ENCODE results near the gene TRIP6. TPM values are rescaled to one million over a fixed set of nuclear protein-coding genes. Genes with fewer than 3 reads are reported as not detected.

Gene TRIP6
- total and polyA plus RNA-seq, 2 of the 8 experiments (the other 6 are each of a cell fraction or from before 2014, with no cell fraction given): 88.4 to 103 TPM

DNA sequence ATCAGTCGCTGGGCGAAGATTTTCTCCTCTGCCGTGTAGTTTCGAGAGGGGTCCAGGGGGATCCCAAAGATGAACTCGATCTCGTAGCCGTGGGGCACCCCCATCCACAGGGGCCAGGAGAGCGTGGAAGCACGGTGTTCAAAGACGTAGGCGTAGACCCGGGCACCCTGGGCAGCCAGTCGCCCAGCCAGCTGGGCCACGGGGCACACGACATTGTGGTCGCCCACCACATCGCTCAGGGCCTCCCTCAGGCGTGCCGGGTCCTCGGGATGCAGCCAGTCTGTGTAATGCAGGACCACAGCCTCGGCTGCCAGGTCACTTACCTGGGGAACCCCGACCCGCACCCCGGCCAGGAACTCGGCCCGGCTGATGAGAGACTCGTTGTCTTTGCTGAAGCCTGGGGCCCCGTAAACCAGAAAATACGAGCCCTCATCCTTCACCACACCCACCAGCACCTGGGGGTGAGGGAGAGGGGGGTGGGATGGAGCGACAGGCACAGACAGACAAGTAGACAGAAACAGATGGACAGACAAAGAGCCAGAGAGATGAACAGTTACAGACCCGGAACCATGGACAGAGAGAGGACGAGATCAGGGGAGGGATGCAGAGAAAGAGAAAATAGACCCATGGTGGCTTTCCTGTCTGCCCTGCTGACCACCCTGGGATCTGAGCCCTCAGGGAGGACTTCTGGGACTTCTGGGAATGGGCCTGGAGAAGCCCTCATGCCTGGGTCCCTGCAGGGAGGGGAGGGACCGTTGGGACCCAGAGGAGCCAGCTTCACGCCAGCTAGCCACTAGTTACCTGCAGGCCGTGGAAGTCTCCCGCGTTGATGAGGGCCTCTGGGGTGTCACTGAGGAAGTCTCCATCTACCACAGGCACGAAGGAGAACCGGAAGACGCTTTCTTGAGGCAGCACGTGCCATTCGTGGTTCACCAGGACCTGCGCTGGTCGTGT is 25.5 kb downstream of the TRIP6 start:
- DNase-seq (ENCODE audit: low read depth in 1 of 2, low spot score in 2 of 2): no peak
- H2AK5ac ChIP-seq (ENCODE audit: low read depth, low read length): no peak overlapping the region; the same call in 1 of the 2 replicates
- POLR2A ChIA-PET (ENCODE audit: partially characterized antibody): interaction anchor here (0.8 to 3.3 kb wide), 4 partner anchors 18 to 192 kb away, joined by 3 to 15 read pairs (median 6); partner anchors contain the start of gene SRRT
- H3K23ac ChIP-seq (ENCODE audit: insufficient read length): no peak overlapping the region
- H3K9ac ChIP-seq (replicated peaks in 1 of 4; ENCODE audit: extremely low read depth in 1 of 4, low read depth in 3 of 4, low read length in 3 of 4): no peak overlapping the region
- peaks cover 15 to 35% (median 19%) of the 10 kb centered on the region in 4 experiments for H3K27me3 ChIP-seq (replicated peaks in 1 of 4; ENCODE audit: control insufficient read depth in 3 of 4, extremely low read depth in 1 of 4, insufficient read depth in 3 of 4, low read length in 3 of 4)
- no peaks in the 10 kb centered on the region for H3K9me3 ChIP-seq (ENCODE audit: insufficient read depth in 2 of 2, low read depth in 1 of 2, low read length in 1 of 2)
- H3K27ac ChIP-seq (ENCODE audit: low read depth, low read length): no peak overlapping the region
- peaks cover 20% of the 10 kb centered on the region; the same call in 1 of the 2 replicates for H3K23me2 ChIP-seq (ENCODE audit: low read depth, low read length)
- no peak overlapping the region for H2BK120ac ChIP-seq (replicated peaks; ENCODE audit: low read depth, low read length)
- H2BK15ac ChIP-seq (ENCODE audit: low read length): 0 out of 2 replicates have a peak overlapping the region, but pooled peaks have one; percentile 6
- peak overlapping the region; percentile 54 for H4K91ac ChIP-seq (replicated peaks; ENCODE audit: insufficient read length, low read length)
- H4K20me1 ChIP-seq (replicated peaks in 1 of 2; ENCODE audit: control insufficient read depth in 1 of 2, insufficient read depth in 2 of 2, low read length in 2 of 2): peaks cover 7 to 13% of the 10 kb centered on the region in 2 experiments
- no peak overlapping the region for H4K8ac ChIP-seq (ENCODE audit: extremely low read depth, insufficient read depth, low read length)
- H2BK5ac ChIP-seq (ENCODE audit: low read depth, low read length): peak overlapping the region; percentile 71; the same call in 1 of the 2 replicates
- WGBS, 2 experiments (ENCODE audit: extremely low coverage in 1 of 2, insufficient coverage in 1 of 2, insufficient read length in 1 of 2, insufficient replicate concordance in 2 of 2, low coverage in 1 of 2, low lambda C conversion rate in 2 of 2, missing lambda C conversion rate in 1 of 2): 91% methylated on average over 40 of the region's 44 CpGs; no CpG with 5 or more reads in 1 of the 2 experiments
- CTCF ChIA-PET (ENCODE audit: partially characterized antibody): interaction anchor here (0.7 to 2.9 kb wide), 5 partner anchors 127 to 245 kb away, joined by 3 to 21 read pairs (median 5); partner anchors contain the start of genes MUC17 and POP7
- H3K14ac ChIP-seq (ENCODE audit: insufficient read length): no peak overlapping the region
- no peak overlapping the region for H2AFZ ChIP-seq (ENCODE audit: low read length)
- H3K79me1 ChIP-seq (ENCODE audit: low read depth, low read length): peaks cover 4% of the 10 kb centered on the region; the same call in 1 of the 2 replicates
- H3K4me3 ChIP-seq (ENCODE audit: extremely low read depth in 1 of 4, insufficient read depth in 2 of 4, low read depth in 3 of 4, low read length in 4 of 4): no peak overlapping the region
- H3K4ac ChIP-seq (replicated peaks; ENCODE audit: insufficient read length, low read depth, low read length): no peak overlapping the region
- H3K36me3 ChIP-seq (ENCODE audit: control insufficient read depth in 2 of 4, insufficient read depth in 4 of 4, low read length in 3 of 4): peaks cover 0 to 13% (median 5%) of the 10 kb centered on the region in 4 experiments; a peak in 3 of 8 replicates
- FAIRE-seq: no peak
- no peak overlapping the region for H3K4me2 ChIP-seq (ENCODE audit: insufficient read depth in 1 of 2, low read depth in 2 of 2, low read length in 2 of 2)
- H3K4me1 ChIP-seq (replicated peaks in 1 of 4; ENCODE audit: control insufficient read depth in 3 of 4, insufficient read depth in 4 of 4, low read length in 3 of 4): peaks cover 0 to 19% (median 11%) of the 10 kb centered on the region in 4 experiments; a peak in 6 of 7 replicates
- no peak overlapping the region for H2BK20ac ChIP-seq (ENCODE audit: low read length)
- H3K79me2 ChIP-seq (ENCODE audit: control insufficient read depth in 1 of 2, insufficient read depth in 2 of 2, low read length in 2 of 2): peaks cover 0 to 12% of the 10 kb centered on the region in 2 experiments; a peak in 2 of 4 replicates
- peak overlapping the region; percentile 55; the same call in 1 of the 2 replicates for H2BK12ac ChIP-seq (ENCODE audit: low read depth, low read length)
- H3K18ac ChIP-seq (ENCODE audit: extremely low read depth, low read length): no peak overlapping the region
- no peak overlapping the region for H4K5ac ChIP-seq (ENCODE audit: insufficient read length, low read depth, low read length)
- no peak overlapping the region for H3K56ac ChIP-seq (replicated peaks; ENCODE audit: insufficient read length, low read depth, low read length)
